ENCODE measurements around the gene ERBIN. TPM values are rescaled to one million over a fixed set of nuclear protein-coding genes. Genes with fewer than 3 reads are reported as not detected.
"Not testable (repeated sequence)": the region's sequence is repeated elsewhere in the genome, so short reads cannot be mapped to it uniquely, and the experiment has no call there.

ERBIN gene
- total RNA-seq, 1 experiment from 2014 or later: 40.2 TPM

DNA sequence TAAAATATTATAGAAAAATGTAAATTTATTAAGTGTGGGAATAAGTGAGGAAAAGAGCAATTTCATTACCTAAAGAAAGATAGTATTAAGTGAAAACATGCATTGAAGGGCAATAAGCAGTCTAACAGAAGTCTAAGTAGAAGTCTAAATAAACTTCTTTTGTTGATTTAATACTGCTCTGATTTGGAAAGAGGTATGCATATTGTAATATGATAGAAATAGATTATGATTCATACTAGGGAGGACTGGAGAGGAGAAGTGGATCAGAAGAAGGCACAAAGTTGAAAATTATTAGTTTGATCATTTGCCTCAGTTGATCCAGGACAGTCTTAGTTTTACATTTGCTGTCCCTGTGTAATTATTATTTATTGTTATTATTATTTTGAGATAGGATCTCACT, 6.6 kb upstream of the ERBIN start:
- DNase-seq (ENCODE audit: low spot score): no peak

DNA sequence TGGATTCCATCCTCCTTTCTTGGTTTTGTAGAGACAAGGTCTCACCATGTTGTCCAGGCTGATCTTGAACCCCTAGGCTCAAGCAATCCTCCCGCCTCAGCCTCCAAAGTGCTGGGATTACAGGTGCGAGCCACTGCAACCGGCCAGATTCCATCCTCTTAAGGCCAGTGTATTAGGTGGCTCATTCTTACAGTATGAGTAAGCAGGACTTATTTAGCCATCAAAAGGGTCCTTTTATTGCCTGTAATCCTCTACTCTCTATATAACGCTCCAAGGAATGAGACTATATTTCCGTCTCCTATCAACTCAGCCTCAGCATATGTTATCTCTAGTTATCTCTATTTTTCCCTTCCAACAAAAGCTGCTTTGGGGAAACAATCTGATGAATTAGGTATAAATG, 3.0 kb upstream of the ERBIN start:
- no peak for DNase-seq (ENCODE audit: low spot score)

GRCh38 chr5:65924366-65925043, 1.9 kb upstream of the ERBIN start:
- DNase-seq (ENCODE audit: low spot score): no peak

GRCh38 chr5:65925044-65925600, 1.3 kb upstream of the ERBIN start:
- DNase-seq (ENCODE audit: low spot score): peak; percentile 67

DNA sequence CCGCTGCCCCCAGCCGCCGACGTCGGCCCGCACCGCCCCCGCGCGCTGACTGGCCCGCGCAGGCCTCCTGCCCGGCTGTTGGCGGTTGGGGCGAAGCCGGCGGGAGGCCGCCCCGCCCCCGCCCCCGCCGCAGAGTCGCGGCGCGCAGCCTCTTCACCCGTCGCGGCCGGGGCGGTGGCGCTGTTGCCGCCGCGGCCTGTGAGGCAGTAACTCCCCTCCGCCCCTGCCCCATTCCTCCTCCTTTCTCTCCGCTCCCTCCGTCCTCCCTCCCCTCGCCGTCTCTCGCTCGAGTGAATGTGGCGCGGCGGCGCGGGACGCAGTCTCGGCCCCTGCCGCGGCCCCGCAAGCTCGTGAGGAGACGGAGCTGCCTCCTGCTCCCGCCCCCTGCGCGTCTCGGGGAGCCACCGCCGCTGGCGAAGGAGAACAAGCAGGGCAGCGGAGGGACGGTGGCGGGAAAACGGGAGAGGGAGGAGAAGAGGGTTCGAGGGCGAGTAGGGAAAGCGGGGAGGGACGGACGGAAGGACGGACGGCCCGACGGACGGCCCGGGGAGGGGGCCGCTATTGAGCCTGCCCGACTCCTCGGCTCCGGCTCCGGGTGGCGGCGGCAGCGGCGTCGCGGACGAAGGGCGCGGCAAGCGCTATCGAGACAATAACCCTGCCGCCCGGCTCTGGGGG, 637 bp upstream of the ERBIN start:
- DNase-seq (ENCODE audit: low spot score): peak; percentile 90

DNA sequence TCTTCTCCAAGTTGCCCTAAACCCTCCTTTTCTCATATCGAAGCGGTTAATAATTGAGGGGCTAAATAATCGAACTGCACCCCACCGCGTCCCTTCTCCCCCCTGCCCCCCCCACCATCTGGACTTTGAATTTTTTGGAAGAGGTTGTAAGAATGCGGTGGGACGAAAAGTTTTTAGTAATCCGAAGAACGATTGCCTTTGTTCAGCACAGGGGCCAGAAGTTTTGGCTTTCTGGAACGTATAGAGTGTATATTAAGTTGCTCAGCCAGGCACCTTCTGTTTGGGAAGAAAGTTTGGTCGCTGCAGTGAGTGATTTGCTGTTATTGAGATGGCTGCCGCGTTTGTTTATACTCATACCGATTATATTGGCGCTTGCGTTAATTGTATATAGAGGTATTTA, 518 bp downstream of the ERBIN start:
- no peak for DNase-seq (ENCODE audit: low spot score)

GRCh38 chr5:65927503-65928321, 1.3 kb downstream of the ERBIN start:
- DNase-seq (ENCODE audit: low spot score): peak; percentile 75

DNA sequence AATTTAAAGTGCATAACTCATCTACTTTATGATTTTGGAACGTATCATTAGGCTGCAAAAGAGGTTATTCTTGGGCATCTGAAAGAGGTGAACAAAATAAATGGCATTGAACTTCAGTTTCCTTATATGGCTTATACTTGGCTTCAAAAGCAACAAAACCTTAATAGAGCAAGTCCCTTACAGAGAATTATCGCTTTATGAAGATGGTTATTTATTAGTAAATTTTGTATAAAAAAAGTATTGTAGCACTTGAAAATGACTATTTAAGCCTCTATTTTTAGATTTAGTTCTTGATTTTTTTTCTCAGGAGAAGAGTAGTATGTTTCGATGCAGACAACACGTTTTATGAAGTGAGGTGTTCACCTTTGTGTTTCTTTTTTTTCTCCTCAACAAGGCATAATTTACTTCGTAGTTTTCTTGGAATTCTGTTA, 2.0 kb downstream of the ERBIN start:
- DNase-seq (ENCODE audit: low spot score): peak; percentile 59

DNA sequence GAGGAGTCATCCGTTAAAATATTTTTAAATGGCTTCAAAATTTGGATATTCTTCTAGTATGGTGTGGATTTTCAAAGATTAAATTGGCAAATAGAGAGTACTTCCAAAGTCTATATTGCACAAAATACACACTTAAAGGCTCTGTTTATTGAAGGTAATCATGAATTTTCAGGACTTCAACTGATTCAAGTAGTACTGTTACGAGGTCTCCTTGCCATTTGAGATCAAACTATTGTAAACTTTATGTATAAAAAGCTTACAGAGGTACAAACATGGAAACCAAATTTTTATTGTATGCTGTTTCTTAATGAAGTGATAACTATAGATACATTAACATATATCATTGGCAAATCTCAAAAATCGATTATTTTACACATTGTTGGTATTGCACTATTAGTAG, 2.5 kb downstream of the ERBIN start:
- no peak for DNase-seq (ENCODE audit: low spot score)

DNA sequence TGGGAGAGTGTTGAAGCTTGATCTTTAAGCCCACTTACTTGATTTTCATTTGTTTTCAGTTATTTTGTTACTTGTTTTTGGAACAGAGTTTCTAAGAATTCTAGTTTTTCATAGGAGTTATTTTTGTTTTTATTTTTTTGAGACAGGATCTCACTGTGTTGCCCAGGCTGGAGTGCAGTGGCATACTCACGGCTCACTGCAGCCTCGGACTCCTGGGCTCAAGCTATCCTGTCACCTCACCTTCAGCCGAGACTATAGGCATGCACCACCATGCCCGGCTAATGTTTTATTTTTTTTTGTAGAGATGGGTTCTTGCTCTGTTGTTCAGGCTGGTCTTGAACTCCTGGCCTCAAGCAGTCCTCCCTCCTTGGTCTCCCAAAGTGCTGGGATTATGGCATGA, 6.3 kb downstream of the ERBIN start:
- no peak for DNase-seq (ENCODE audit: low spot score)

DNA sequence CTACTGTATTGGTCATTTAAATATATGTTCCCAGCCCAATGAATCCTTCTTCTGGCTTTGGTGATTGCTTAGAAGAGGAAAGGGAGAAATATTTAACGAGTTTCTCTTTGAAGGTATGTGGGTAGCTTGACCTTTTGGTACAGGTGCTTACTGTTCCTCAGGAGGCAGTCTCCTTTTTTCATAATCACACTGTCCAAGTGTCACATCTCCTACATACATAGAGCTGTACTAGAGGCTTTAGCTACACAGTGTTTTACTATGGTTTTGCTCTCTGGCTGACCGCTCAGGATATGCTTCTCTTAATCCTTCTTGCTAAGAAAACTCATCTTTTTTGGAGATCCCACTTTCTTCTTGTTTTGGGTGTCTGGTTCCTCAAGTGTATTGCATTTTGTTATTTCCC, 6.9 kb downstream of the ERBIN start:
- no peak for DNase-seq (ENCODE audit: low spot score)

DNA sequence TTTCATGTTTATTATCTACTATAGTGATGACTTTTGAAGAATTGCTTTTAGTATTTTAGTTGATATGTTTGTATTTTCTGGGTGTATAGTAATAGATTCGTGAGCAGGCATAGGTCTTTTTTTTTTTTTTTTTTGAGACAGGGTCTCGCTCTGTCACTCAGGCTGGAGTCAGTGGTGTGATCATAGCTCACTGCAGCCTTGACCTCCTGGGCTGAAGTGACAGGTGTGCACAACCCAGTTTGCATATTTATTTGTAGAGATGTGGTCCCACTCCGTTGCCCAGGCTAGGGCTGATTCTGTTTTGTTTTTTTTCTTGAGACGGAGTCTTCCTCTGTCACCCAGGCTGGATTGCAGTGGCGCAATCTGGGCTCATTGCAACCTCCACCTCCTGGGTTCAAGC, 11.9 kb downstream of the ERBIN start:
- no peak for DNase-seq (ENCODE audit: low spot score)

DNA sequence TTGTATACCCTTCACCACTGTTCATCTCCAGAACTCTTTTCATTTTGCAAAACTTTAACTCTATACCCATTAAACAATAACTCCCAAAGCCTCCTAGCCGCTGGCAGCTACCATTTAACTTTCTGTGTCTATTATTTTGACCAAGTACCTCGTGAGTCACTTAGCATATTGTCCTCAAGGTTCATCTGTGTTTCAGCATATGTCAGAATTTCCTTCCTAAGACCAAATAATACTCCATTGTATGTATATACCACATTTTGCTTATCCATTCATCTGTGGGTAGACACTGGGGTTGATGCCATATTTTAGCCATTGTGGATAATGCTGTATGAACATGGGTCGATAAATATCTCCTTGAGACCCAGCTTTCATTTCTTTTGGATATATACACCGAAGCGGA, 17.4 kb downstream of the ERBIN start:
- no peak for DNase-seq (ENCODE audit: low spot score)

DNA sequence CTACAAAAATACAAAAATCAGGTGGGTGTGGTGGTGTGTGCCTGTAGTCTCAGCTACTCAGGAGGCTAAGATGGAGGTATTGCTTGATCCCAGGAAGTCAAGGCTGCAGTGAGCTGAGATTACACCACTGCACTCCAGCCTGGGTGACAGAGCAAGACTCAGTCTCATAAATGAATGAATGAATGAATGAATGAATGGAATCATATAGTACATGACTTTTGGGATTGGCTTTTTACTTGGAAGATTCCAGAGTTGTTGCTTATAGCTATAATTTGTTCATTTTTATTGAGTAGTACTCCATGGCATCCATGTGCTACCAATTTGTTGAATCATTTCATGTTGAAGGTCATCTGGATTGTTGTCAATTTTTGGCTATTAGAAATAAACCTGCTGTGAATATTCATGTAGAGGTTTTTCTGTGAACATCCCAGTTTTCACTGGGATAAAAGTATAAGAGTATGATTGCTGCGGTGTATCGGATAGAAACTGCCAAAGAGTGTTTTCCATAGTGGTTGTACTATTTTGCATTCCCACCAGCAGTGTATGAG, 19.9 kb downstream of the ERBIN start:
- DNase-seq (ENCODE audit: low spot score): no peak

GRCh38 chr5:65948115-65948747, 21.9 kb downstream of the ERBIN start:
- DNase-seq (ENCODE audit: low spot score): no peak

GRCh38 chr5:65951330-65951729, 25.0 kb downstream of the ERBIN start:
- DNase-seq (ENCODE audit: low spot score): no peak

GRCh38 chr5:65952259-65952658, 25.9 kb downstream of the ERBIN start:
- no peak for DNase-seq (ENCODE audit: low spot score)

DNA sequence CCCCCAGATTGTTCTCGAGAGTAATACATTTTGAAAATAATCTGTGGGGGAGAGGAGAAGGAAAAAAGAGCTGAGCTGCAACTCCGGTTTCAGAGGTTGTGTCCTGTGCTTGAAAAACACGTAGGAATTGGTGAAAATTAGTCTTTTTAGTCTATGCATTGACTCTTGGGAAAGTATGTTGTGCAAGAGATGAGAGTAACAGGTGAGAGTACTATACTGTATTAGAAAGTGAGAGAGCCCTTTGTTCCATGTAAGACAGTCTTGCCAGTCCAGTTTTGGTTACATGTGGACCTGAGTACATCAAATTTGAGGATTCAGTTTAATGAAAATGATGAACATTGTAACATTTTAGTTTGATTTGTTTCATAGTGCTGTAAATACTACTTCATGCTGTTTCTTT, 27.8 kb downstream of the ERBIN start:
- DNase-seq (ENCODE audit: low spot score): no peak

DNA sequence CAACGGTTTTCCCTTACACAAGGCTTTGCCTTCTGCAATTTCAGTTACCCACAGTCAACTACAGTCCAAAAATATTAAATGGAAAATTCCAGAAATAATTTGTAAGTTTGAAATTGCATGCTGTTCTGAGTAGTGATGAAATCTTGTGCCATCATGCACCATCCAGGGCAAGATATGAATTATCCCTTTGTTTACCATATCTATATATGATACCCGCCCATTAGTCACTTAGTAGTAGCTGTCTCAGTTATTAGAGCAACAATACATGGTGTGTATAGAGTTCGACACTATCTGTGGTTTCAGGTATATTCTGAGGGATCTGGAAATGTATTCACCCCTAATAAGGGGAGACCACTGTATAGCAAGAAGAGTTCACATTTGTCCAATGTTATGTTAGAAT, 29.4 kb downstream of the ERBIN start:
- DNase-seq (ENCODE audit: low spot score): no peak

DNA sequence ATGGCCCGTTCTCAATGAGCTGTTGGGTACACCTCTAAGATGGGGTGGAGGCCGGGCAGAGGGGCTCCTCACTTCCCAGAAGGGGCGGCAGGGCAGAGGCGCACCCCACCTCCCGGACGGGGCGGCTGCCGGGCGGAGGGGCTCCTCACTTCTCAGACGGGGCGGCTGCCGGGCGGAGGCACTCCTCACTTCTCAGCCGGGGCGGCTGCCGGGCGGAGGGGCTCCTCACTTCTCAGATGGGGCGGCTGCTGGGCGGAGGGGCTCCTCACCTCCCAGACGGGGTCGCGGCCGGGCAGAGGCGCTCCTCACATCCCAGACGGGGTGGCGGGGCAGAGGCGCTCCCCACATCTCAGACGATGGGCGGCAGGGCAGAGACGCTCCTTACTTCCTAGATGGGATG, 31.3 kb downstream of the ERBIN start:
- not testable (repeated sequence) for DNase-seq (ENCODE audit: low spot score)

GRCh38 chr5:65961633-65962032, 35.3 kb downstream of the ERBIN start:
- no peak for DNase-seq (ENCODE audit: low spot score)
